ENCODE results near the gene INTS6.

The INTS6 gene

GRCh38 chr13:51341791-51342190 is 111.0 kb downstream of the INTS6 start:
- no peak for DNase-seq

- DNase-seq: no peak
These were observed 111.6 kb downstream of the INTS6 start for GRCh38 chr13:51341232-51341631.

DNA sequence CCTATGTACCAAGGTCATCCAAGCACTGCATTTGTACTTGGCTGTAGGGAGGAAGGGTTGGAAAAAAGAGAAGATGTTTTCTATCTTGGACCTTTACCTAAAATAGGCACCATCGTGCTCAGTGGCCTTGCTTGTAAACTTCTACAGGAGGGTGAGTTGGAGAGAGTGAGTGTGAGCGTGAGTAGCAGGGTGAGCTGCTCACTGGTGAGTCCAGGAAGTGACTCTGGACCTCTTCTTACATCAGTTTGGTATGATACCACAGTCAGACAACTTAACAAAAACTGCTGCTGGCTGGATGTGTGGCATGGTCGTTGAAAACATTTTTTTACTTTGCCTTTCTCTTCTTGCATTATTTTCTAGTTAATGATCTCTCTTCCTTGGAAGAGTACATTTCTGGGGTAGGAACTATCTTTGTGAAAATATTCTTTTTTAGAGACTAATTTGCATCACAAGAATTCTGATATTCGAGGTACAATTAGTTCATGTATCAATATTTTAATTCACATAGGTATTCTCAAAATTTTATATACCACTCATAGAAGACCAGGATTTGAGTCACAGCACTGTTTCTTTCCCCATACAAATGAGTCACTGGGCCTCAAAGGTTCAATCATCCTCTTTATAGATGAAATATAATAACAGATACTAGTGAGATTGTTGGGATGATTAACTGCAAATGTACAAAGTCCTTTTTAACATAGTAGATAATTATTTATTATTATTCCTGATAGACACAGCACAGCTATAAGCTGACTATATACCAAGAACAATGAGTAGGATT is 112.7 kb downstream of the INTS6 start:
- DNase-seq: no peak

GRCh38 chr13:51339354-51339753 is 113.5 kb downstream of the INTS6 start, which contains the start of gene SERPINE3:
TSS of gene SERPINE3 (plus strand) at chr13:51339691. CDS start at chr13:51341092, 1,401 bp downstream.
- DNase-seq: no peak

DNA sequence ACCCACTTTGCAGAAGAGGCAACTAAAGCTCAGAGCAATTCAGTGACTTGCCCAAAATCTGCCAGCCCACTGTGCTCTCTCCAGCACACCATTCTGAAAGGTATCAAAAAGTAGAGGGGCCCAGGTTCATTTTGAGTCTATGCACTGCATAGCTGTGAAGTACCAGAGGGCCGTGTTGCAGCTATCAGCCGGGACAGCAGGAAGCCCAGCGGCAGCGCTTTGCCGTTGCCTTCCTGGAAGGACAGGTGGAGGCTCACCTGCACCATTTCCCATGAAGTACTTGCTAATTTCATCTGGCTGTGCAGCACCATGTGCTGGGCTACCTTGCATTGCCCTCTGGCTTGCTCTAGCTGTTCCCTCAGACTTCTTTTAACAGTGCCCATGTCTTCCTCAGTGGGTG is 116.1 kb downstream of the INTS6 start:
- DNase-seq: no peak

DNA sequence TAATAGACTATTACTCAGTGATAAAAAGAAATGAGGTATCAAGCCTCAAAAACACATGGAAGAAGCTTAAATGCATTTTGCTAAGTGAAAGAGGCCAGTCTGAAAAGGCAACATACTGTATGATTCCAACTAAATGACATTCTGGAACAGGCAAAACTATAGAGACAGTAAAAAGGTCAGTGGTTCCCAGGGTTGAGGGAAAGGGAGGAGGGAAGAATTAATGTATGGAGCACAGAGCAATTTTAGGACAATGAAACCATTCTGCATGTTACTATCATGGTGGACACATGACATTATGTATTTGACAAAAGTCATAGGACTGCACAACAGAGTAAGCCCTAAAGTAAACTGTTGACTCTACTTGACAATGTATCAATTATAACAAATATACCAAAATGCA is 119.0 kb downstream of the INTS6 start:
- DNase-seq: no peak

DNA sequence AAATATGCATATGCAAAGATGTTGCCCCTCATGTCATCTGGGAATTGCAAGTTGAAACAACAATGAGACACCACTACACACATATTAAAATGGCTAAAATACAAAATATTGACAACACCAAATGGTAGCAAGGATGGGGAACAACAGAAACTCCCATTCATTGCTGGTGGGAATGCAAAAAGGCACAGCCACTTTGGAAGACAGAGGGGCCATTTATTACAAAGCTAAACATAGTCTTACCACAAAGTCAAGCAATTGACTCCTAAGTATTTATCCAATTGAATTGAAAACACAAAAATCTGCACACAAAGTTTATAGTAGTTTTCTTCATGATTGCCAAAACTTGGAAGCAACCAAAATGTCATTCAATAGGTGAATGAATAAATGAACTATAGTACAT is 119.4 kb downstream of the INTS6 start:
- no peak for DNase-seq

DNA sequence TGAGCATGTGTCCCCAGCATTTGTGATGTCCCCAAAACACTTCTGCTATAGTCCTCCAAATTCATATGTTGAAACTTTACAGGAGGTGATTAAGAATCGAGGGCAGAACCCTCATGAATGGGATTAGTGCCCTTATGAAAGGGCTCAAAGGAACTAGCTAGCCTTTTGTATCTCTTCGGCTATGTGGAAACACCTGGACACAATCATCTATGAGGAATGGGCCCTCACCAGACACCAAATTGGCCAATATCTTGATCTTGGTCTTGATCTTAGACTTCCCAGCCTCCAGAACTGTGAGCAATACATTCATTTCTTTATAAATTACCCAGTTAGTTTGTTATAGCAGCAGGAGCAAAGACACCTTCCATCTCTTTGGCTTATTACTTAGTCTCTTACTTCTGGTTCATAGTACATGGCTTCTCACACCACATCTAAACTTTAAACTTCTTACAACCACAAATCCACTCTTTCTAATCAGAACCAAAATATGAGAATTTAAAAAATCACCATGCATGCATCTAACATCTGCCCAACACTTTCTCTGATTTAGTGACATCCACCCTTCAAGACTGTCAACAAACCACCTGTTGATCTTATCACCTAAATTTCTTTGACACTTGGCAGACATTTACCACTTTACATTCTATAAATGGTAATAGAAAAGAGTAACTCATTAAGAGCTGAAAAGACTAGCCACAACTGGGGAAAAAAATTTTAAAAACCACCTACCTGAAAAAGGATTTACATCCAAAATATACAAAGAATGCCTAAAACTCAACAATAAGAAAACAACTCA is 120.1 kb downstream of the INTS6 start:
- no peak for DNase-seq

GRCh38 chr13:51331354-51331861 is 121.4 kb downstream of the INTS6 start:
- DNase-seq: no peak

DNA sequence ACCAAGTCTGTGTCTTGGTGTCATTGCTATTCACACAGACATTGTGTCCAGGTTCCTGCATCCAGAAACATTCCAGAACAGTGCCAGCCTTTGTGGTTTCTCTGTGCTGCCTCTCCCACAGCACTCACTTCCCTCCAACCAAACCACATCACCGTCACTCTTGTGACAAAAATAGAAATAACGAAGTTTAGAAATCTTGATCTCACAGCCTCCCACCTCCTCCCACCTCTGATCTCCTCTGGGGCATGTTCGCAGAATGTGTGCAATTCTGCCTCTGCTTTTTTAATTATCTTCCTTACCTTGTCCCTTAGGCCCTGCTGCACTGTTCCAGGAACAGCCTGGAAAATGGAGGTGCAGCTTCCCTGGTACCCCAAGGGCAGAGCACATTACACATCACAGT is 122.0 kb downstream of the INTS6 start:
- DNase-seq: no peak

DNA sequence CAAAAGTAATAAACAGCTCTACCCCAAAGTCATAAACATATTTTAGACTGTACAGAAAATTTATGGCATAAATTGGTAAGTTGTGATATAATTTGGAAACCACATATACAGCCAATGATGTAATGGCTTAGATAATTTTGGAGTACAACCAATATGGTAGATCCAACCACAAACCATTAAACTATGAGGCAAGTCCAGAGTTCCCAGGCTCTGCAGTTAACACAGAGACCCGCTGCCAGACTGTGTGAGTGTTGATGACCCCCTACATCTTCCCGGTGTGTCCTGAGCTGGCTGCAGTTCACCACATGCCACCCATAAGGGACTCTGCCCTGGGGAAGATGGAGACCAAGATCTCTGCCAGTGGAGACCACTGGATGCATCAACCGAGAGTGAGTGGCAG is 123.2 kb downstream of the INTS6 start:
- DNase-seq: no peak

- DNase-seq: no peak
These were observed 124.3 kb downstream of the INTS6 start for GRCh38 chr13:51328488-51328887.

DNA sequence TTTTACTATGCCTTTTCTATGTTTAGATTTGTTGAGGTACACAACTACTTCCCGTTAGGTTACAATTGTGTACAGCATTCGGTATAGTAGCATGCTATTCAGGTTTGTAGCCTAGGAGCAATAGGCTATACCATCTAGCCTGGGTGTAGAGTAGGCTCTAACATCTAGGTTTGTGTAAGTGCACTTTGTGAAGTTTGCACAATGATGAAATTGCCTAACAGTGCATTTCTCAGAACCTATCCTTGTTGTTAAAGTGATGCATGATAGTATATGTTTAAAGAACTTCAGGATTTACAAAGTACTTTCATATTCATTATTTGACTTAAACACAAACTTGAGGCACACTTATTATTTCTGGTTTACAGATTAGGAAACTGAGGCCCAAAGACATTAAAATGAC is 124.9 kb downstream of the INTS6 start:
- DNase-seq: no peak

GRCh38 chr13:51326777-51327176 is 126.1 kb downstream of the INTS6 start:
- DNase-seq: no peak

DNA sequence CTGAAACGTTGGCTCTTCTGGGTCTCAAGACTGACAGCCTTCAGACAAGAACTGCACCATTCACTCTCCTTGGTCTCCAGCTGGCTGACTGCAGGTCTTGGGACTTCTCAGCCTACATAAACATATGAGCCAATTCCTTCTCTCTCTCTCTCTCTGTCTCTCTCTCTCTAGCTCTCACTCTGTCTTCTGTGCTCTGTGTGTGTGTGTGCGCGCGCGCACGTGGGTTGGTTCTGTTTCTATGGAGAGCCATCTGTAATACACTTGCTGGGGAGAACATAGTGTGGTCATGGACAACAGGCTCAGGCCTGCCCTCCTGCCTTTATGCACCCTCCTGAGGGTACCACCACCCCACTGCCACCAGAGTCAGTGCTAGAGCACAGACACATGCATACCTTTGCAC is 127.0 kb downstream of the INTS6 start:
- DNase-seq: no peak

DNA sequence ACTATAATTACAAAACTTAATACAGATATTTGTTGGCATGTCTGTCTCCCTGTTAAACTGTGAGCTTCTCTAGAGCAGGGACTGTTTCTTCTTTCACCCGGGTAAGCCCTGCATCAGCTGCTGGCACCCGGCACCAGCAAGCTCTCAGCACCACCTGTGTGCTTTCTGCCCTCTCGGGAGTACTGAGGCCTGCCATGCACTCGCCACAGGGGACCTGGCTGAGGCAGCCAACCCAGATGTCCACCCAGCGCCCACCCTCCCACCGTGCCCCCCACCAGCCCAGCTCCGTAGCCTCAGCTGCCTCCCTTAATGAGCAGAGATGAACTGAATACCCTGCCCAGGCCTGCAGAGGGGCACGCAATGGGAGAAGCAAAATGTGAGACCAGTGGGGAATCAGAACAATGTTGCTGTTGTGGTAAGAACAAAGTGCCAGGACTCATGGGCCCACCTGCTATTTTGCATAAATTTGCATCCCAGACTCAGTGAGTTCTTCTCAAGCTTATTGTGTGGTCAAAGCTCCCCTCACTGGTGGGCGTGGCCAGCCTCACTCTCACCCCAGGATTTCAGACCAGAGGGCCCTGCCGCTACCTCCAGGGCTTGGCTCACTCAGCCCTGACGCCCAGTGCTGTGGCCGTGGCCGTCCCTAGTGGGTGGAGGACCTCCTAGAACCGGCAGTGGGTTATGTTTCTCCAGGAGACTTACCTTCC is 128.0 kb downstream of the INTS6 start:
- DNase-seq: peak; percentile 72

DNA sequence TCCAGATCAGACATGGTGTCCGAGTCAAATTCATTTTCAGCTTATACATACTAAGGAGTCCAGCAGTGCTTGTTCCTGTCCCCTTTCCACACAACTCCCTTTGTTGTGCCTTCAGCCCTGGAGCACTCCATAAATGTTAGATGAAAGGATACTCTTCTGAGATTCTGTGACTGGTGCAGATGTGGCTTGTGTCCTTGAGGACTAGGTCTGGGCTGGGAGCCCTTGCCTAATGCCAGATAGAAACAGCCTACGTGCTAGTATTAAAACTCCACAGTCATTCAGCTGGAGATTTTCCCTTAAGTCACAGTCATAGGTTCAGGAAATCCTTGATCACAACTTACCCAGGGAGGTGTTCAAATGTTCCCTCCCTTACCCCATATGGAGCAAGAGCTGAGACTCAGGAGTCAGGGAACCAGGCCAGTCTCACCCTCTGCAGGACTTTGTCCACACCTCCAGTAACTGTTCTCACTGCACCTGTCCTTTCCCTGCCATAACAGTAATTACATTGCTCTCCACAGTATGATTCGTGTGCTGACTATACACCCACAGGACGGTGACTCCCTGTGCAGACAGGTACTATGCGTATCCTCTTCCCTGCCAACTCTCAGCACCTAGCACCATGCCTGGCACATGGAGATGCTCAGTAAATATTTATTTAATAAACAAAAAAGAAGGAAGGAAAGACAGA is 128.9 kb downstream of the INTS6 start:
- no peak for DNase-seq

GRCh38 chr13:51322826-51323225 is 130.0 kb downstream of the INTS6 start:
- DNase-seq: no peak

DNA sequence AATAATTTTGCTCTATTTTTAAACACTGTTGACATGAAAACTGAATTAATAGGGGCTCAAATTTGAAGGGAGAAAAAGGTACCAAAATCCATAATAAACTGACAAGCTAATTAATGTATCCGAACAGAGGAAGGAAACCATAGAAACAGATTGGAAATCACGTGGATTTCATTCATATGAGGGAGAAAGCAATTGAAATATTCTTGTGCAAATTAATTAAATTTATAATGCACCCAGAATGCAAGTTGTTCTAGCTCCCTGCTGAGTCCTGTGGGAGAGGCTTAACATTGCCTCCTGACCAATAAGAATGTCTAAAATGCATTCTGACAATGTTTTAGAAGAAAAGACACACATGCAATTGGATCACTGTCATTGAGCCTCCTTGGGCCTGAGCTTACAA is 131.0 kb downstream of the INTS6 start:
- no peak for DNase-seq

- no peak for DNase-seq
These were observed 134.0 kb downstream of the INTS6 start for GRCh38 chr13:51318876-51319275.

GRCh38 chr13:51318015-51318414 is 134.8 kb downstream of the INTS6 start:
- DNase-seq: no peak

- DNase-seq: no peak
These were observed 135.6 kb downstream of the INTS6 start for GRCh38 chr13:51317262-51317661.

DNA sequence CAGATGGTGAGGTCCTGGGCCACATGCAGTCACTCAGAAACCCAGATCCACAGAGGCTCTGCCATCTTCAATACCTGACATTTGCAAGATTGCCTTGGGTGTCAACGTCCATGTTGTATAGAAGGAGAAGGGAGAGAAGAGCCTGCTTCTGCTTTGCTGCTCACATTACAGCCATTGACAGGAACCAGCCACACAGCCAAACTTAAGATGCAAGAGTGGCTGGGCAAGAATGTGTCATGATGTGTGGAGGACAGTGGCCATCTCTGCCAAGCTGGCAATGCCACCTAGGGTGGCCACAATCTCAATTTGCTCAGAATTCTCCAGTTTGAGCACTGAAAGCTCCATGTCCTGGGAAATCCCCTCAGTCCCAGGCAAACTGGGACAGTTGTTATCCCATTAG is 139.2 kb downstream of the INTS6 start:
- no peak for DNase-seq
